GM10266 (cell line): ENCODE measurements around the gene ATXN1.
A peak's percentile ranks its signal among the peaks of the same experiment; 100 is the strongest.

ENCODE experiments used
- DNase-seq: peaks from one replicate; pipeline ENCODE4 v3.0.0; 2012; ENCODE audit errors: extremely low spot score
- CTCF ChIP-seq: IDR thresholded peaks from 2 replicates; pipeline ENCODE4 v1.5.1; 2012; ENCODE audit warnings: mild to moderate bottlenecking, low read depth; ENCODE audit not compliant: control insufficient read depth, insufficient read depth; ENCODE audit errors: missing control alignments

ATXN1 gene

GRCh38 chr6:16519265-16520242 lies 241.7 kb downstream of the ATXN1 start:
- TF ChIP-seq CTCF: no peak

GRCh38 chr6:16518265-16518664 lies 243.0 kb downstream of the ATXN1 start:
- no peak for DNase-seq
- TF ChIP-seq CTCF: no peak

More at GRCh38 chr6:16519265-16520242, 241.7 kb downstream of the ATXN1 start:
- DNase-seq: no peak

GRCh38 chr6:16514249-16514648 lies 247.0 kb downstream of the ATXN1 start:
- DNase-seq: peak; percentile 47
- peak; percentile 42 for TF ChIP-seq CTCF

- TF ChIP-seq CTCF: no peak
Observed at GRCh38 chr6:16512544-16513290, 248.5 kb downstream of the ATXN1 start.

GRCh38 chr6:16511723-16512489 lies 249.4 kb downstream of the ATXN1 start:
- no peak for DNase-seq
- TF ChIP-seq CTCF: no peak

More at GRCh38 chr6:16512544-16513290, 248.5 kb downstream of the ATXN1 start:
- DNase-seq: no peak

- TF ChIP-seq CTCF: peak; percentile 67
- DNase-seq: no peak
Observed at GRCh38 chr6:16511040-16511660, 250.1 kb downstream of the ATXN1 start.
